Ramos (cell line): Measurements from ENCODE around the gene SLCO3A1.
"Not testable (repeated sequence)": the region's sequence is repeated elsewhere in the genome, so short reads cannot be mapped to it uniquely, and the experiment has no call there.

ENCODE experiments used
- in situ Hi-C: fragments of 300-500 bp; cut with MboI; formaldehyde crosslinking; loops from one replicate; pipeline ENCODE4 v1.14.3; 2022; ENCODE audit warnings: low sequenced_read_pairs; ENCODE audit not compliant: unreplicated experiment

SLCO3A1 gene

DNA sequence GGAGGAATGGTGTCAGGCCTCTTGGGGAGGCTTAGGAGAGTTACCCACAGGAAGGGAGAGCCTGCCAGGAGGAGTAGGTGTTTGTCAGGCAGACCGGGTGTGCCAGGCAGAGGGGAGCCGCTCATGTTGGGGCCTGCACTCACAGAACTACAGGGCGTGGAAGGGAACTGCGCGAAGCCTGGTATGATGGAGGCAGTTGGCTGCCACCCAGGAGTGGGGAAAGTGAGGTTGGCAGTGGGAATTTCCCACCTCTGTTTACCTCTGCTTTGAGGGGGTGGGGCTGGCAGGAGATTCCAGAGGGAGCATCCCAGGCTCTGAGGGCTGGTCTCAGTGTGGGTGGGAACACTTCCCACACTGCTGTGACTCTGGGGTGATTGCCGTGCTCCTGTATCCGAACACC, 99.9 kb downstream of the SLCO3A1 start:
- in situ Hi-C loops: no loop called here

DNA sequence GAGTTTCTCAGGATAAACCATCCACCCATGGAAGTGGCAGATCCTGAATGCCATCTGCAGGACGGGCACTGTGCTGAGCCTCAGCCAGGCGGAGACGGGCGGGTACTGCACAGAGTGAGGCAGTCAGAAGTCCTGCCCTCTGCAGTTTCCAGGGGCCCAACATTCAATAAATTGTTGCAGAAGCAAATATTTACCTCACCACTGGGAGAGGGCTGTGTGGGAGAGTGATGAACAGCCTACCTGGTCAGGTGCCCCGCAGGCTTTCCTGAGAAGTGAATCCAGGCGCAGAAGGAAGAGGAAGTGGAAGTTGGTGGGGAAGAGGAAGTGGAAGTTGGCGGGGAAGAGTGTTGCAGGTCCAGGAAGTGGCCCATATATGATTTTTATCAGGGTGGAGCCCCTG, 100.8 kb downstream of the SLCO3A1 start:
- in situ Hi-C loops: no loop called here

DNA sequence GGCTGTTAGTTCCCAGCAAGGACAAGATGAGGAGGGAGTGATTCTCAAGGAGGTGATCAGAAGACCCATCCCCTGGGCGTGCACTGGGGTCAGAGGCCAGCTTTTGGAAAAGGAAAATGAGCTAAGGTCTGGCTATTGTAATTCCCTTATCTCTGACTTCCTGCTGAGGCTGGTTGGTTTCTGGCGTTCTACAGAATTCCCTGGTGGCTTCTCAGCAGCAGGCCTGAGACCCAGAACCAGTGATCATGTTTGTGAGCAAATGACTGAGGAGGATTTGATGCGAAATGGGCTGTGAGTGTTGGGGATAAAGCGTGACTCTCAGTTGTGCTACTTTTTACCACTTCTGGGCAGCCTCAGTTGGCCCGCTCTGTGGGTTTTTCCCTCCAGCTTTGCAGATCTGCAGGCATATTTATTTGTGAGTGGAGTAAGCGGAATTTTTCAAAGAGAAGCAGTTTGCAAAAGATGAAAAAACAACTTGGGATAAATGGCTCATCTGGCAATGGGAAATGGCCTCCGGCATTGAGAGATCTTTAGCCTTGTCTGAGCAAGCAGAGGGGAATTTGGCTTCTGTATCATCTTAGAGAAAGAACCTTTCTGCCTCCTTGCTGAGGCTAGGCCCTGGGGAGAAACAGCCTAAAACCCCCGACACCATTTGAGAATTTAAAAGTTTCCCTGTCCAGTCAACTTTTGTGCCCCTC, 102.7 kb downstream of the SLCO3A1 start:
- in situ Hi-C loops: no loop called here

- in situ Hi-C loops: no loop called here
Observed at GRCh38 chr15:91961357-91961756, 107.8 kb downstream of the SLCO3A1 start.

DNA sequence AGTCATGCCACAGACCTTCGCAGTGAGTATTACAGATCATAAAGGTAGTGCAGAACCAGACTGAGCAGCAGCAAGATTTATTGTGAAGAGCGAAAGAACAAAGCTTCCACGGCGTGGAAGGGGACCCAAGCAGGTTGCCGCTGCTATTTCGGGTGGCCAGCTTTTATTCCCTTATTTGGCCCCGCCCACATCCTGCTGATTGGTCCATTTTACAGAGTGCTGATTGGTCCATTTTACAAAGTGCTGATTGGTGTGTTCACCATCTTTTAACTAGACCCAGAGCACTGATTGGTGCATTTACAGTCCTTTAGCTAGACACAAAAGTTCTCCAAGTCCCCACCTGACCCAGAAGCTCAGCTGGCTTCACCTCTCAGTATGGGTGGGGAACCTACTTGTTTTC, 110.2 kb downstream of the SLCO3A1 start:
- in situ Hi-C loops: not testable (repeated sequence)

GRCh38 chr15:91965501-91966193, 112.1 kb downstream of the SLCO3A1 start:
- in situ Hi-C loops: no loop called here

- in situ Hi-C loops: no loop called here
Observed at GRCh38 chr15:91966194-91966552, 112.7 kb downstream of the SLCO3A1 start.

DNA sequence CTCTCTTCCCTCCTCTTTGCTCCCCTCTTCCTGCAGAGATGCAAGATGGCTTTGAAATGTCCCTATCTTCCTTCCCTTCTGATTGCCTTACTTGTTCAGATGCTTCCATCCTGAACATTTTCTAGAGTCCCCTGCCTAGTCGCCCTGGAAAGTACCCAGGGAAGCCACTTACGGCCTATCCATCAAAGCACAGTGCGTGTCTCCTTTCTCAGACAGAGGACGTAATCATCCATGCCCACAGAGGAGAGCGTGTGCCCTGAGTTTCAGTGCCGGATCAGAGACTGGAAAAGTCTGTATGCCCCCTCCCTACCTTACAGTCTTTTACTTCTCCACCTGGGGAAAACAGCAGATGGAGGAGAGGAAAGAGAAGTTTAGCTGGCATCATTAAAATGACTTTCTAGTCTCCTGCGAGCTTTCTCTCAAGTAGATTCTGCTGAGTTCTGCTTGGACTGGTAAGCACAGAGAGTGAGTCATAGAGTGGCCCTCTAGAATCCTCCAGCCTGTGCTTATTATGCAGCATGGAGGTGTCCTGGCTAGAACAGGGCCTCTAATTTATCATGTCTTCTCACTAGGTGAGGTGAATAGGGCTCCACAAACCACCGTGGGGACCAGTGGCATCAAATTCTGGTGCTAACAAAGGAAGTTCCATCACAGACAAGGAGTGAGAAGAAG, 114.6 kb downstream of the SLCO3A1 start:
- in situ Hi-C loops: no loop called here

DNA sequence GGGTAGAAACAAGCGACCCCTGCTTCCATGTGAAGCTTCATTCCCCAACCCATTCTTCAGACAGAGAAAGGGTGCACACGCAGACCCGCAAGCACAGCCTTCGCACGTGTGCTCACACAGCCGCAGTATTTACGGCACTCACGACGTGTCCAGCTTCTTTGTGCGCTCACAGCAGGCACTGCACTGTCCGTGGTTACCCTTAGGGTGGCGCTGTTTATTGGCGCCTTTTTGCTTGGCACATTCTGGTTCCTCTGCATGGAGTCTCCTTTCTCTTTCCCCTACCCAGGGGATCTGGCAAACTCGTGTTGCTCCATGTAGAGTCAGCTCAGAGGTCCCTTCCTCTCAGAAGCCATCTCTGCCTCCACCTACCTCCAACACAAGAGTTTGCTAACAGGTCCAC, 115.1 kb downstream of the SLCO3A1 start:
- in situ Hi-C loops: no loop called here

GRCh38 chr15:91970142-91970541, 116.6 kb downstream of the SLCO3A1 start:
- in situ Hi-C loops: no loop called here

DNA sequence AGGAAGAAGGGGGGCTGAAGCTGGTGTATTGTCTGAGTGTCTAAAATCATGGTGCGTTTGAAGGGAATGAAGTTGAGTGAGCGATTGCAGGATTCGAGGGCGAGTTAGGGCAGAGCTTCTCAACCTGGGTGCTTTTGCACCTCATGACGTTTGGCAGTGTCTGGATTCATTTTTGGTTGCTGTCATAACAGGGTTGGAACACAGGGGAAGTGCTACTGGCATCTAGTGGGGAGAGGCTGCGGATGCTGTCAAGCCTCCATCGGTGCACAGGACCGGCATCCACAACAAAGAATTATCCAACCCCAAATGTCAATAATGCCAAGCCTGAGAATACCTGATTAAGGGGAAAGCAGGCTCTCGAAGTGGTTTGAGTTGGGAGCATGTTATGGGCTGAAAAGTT, 120.0 kb downstream of the SLCO3A1 start:
- in situ Hi-C loops: no loop called here

- in situ Hi-C loops: no loop called here
Observed at GRCh38 chr15:91974321-91974720, 120.8 kb downstream of the SLCO3A1 start.

DNA sequence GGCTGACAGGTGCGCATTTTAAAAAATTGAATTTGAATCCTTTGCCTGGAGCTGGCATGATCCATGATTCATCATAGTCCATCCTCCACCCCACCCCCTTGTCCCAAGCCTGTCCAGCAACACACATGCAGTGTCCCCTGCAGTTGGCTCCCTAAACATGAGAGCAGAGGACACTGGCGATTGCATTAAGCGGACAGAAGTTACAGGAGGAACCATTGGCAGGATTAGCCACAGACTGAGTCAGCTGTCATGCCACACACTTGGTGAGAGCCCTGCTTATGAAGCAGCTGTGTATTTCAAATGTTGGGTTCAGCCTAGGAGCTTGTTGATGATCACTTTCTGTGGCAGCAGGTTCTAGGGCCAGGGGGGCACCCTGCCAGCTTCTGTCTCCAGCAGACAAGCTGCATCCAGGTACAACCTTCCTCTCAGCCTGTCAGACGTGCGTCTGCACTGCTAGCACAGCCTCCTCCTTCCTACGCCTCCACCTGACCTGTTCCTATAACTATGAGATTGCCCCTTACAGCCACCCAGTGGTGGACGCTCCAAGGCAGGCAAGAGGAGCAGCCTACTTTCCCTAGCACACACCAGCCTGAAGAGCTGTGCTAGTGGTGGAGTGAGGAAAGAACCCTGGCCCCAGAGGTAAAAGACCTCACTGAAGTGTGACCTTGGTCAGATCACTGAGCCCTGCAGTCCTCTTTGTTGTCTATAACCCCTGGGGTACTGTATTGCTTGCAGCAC, 121.9 kb downstream of the SLCO3A1 start:
- in situ Hi-C loops: no loop called here

DNA sequence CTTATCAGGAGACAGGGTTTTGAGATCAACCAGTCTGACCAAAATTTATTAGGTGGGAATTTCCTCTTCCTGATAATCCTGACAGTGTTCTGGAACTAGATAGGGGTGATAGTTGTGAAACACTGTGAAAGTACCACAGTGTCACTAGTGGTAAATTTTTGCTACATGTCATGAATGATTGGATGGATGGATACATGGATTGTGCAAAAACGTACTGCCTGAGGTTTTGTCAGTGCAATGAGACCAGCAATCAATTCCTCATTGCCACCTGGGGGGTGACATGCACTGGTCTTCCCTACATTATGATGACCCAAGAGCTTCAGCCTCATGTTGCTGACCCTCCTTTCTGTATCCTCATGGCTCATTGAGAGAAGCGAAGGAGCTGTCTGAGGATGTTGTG, 123.5 kb downstream of the SLCO3A1 start:
- in situ Hi-C loops: no loop called here

DNA sequence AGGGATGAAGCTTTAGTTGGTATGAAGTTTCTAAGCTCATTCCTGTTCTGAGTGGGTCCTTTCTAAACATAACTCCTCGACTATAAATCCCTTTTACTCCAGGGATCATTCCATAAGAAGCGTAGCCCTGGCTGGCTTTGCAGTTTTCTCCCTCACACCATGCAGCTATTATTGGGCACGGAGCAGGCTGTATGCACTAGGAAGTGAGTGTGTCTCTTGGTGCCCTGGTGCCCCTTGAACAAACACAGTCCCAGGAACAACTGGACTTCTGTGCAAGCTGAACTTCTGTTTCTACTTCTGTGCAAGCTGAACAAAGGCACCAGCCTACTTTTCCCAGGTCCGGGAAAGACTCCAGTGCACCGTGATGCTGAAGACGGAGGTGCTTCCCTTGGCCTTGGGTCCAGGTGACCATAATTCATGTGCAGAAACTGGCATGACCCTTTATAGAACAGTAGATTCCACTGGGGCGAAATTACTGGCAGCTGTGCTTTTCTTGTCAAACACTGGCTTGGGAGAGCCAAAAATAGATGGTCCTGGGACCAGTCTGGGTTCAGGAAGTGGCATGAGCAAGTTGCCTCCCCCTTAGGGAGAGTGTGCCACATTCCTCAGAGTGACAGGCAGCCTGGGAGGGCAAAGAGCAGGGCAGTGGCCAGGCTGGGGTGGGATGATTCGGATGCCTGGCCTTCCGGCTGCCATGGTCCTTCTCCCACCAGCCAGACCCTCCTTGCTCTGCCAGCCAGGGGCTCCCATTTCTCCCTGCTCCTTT, 127.2 kb downstream of the SLCO3A1 start:
- in situ Hi-C loops: no loop called here

DNA sequence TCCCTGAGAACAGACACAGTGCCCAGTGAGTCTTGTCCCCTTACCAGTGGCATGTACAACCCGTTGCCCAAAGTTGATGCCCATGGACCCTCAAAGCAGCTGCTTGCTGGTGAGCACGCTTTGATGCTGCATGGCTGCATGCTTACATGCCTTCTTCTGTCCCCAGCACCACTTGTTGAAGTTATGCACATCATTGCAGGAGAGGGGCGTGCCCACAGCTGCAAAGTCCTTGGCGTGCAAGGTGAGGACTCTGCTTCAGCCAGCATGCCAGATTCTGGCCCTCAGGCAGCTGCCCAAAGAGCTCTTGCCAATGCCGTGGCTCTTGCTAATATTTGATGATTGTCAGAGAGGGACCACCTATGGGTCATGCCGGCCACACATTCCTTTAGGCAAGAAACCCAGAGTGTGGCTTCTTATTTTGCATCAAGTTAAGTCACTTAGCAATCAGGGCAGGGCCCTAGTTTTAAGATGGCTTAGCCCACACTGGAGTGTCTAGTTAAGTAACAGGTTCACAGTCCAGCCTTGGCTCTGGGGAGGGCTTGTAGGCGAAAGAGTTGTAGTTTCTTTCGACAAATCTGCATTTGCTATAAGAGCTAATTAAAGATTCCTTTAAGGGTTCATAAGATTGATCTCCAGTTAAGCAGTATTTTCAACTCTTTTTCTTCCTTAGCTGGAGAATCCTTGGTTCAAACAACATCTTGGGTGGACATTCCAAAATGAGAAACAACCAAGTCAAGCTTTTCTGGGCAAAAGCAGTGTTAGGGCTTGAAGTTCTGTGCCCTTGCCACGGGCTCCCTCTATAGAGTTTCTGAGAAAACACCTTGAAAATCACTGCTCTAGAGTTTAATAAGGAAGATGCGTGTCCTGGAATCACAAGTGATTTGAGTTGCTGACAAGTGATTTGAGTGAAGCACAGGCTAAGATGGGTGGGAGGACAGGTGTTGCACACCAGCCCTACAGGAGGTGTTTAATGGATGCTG, 128.6 kb downstream of the SLCO3A1 start:
- in situ Hi-C loops: no loop called here

DNA sequence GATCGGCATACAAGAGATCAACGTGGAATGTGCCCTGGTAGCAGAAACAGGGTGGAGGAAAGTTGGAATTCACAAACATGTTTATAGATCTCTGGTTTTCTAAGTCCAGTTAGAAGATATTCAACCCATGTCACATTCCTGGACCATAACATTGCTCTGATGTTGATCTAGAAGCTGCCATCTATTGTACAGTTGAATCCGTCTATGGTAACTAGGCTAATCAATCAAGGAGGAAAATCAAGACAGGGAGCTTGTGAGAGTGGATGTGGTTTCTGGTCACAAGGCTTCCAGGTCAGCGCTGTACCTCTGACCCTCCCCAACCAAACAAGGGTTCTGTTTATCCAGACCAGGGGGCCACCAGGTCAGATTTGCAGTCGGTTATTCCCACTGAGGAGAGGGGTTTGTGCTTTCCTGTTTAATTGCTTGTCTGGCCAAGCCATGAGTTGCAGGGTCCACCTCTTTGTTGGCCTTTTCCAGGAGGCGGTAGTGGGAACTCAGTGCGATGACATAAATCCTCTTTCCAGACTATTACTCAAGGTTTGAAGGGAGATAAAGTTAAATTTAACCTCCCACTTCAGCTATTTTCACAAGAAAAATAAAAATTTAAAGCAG, 130.3 kb downstream of the SLCO3A1 start:
- in situ Hi-C loops: no loop called here

DNA sequence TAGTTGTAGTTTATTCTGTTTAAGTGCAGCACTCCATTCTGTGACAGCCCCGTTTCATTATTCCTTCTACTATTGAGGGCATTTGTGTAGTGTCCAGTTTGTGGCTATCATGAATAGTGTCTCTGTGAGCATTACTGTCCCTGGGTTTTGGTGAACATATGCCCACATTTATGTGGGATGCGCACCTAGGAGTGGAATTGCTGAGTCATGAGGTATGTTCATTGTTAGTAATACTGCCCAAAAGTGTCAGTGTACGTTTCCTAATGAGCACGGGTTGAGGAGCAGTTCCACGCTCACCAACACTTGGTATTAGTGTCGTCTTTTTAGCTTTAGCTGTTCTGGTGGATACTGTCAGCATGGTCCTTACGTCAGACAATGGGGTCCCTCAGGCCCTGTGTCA, 131.8 kb downstream of the SLCO3A1 start:
- in situ Hi-C loops: no loop called here

DNA sequence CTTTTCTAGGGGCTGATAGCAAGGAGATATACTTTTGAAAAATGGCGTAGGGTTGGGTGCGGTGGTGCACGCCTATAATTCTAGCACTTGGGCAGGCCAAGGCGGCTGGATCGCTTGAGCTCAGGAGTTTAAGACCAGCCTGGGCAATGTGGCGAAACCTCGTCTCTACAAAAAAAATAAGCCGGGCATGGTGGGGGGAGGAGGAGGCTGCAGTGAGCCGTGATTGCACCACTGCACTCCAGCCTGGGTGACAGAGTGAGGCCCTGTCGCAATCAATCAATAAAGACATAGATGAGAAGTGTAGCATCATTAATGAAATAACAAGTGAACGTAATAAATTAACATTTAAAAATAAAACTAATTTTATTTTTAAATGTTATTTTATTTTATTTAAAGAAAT, 134.6 kb downstream of the SLCO3A1 start:
- in situ Hi-C loops: no loop called here
